Right renal cortex interstitium (tissue), 3 donors: ENCODE data around the gene CMSS1. TPM values are rescaled to one million over a fixed set of nuclear protein-coding genes. Genes with fewer than 3 reads are reported as not detected.
"Not testable (repeated sequence)": the region's sequence is repeated elsewhere in the genome, so short reads cannot be mapped to it uniquely, and the experiment has no call there.

Experiments
- DNase-seq, 3 donors: peaks; one replicate each; pipeline ENCODE4 v3.0.0-alpha.2; 2013; ENCODE audit warnings: low read depth in 3 of 3, low spot score in 2 of 3
- polyA plus RNA-seq, 3 donors: library from polyadenylated mRNA; unstranded; fragments of 120-200 nt; gene quantifications; one replicate each; pipeline ENCODE4 v1.2.1, GENCODE V29; 2013; ENCODE audit not compliant: insufficient read length in 3 of 3

The CMSS1 gene
- polyA plus RNA-seq, 3 donors = 39.7 to 48.9 (median 46.4) TPM

- no peak for DNase-seq
Observed at GRCh38 chr3:100073714-100074307, 256.1 kb downstream of the CMSS1 start.

GRCh38 chr3:100075196-100075595 is 257.5 kb downstream of the CMSS1 start:
- DNase-seq = no peak

- no peak for DNase-seq
Observed at GRCh38 chr3:100075851-100076730, 258.4 kb downstream of the CMSS1 start.

GRCh38 chr3:100076731-100077529 is 259.3 kb downstream of the CMSS1 start:
- DNase-seq = no peak

- DNase-seq = no peak
Observed at GRCh38 chr3:100079328-100079727, 261.7 kb downstream of the CMSS1 start.

GRCh38 chr3:100080573-100080972 is 262.9 kb downstream of the CMSS1 start:
- DNase-seq = no peak

- no peak for DNase-seq
Observed at GRCh38 chr3:100081311-100081710, 263.6 kb downstream of the CMSS1 start.

- no peak for DNase-seq
Observed at GRCh38 chr3:100081986-100082692, 264.5 kb downstream of the CMSS1 start.

- DNase-seq = no peak
Observed at GRCh38 chr3:100082714-100083113, 265.1 kb downstream of the CMSS1 start.

- DNase-seq = no peak
Observed at GRCh38 chr3:100083209-100083608, 265.5 kb downstream of the CMSS1 start.

GRCh38 chr3:100084100-100084806 is 266.6 kb downstream of the CMSS1 start:
- DNase-seq = no peak

GRCh38 chr3:100086401-100086800 is 268.7 kb downstream of the CMSS1 start:
- no peak for DNase-seq

GRCh38 chr3:100087198-100087597 is 269.5 kb downstream of the CMSS1 start:
- no peak for DNase-seq

- no peak for DNase-seq
Observed at GRCh38 chr3:100088735-100089368, 271.2 kb downstream of the CMSS1 start.

GRCh38 chr3:100089812-100090668 is 272.4 kb downstream of the CMSS1 start:
- DNase-seq = no peak

GRCh38 chr3:100090669-100091005 is 273.0 kb downstream of the CMSS1 start:
- DNase-seq = no peak

GRCh38 chr3:100093831-100094230 is 276.2 kb downstream of the CMSS1 start:
- DNase-seq = no peak

- not testable (repeated sequence) for DNase-seq
Observed at GRCh38 chr3:100096286-100096685, 278.6 kb downstream of the CMSS1 start.

GRCh38 chr3:100096866-100097265 is 279.2 kb downstream of the CMSS1 start:
- DNase-seq = no peak
